Measurements from ENCODE around the gene IGF2. TPM values are rescaled to one million over a fixed set of nuclear protein-coding genes. Genes with fewer than 3 reads are reported as not detected.

Gene IGF2
- total RNA-seq, 1 experiment from 2014 or later, result 0.35 TPM

- DNase-seq (ENCODE audit: unreplicated experiment), result no peak
- CTCF ChIA-PET, result interaction anchor here (0.6 to 3.1 kb wide), 5 partner anchors 9 to 383 kb away, joined by 3 to 24 read pairs (median 3); no protein-coding TSS in a partner anchor
- BruUV-seq (replicated peaks), result no TSS peak
- no peaks in the 10 kb centered on the region for H3K4me1 Mint-ChIP-seq (ENCODE audit: insufficient read depth, unreplicated experiment)
- H3K27me3 Mint-ChIP-seq (ENCODE audit: insufficient read depth, unreplicated experiment), result no peaks in the 10 kb centered on the region
- no peaks in the 10 kb centered on the region for H3K9me3 Mint-ChIP-seq (ENCODE audit: unreplicated experiment)
- intact Hi-C loops (cut with micrococcal nuclease), result no loop called here
- H3K27ac Mint-ChIP-seq (ENCODE audit: low read depth, unreplicated experiment), result no peak overlapping the region
- no peaks in the 10 kb centered on the region for H3K36me3 Mint-ChIP-seq (ENCODE audit: insufficient read depth, unreplicated experiment)
- POLR2A ChIA-PET, result interaction anchor here (1.3 kb wide), 1 partner anchor 29 kb away, joined by 3 read pairs; no protein-coding TSS in a partner anchor
- no peak overlapping the region for H3K4me3 Mint-ChIP-seq (ENCODE audit: unreplicated experiment)
- no peak for TF ChIP-seq CTCF (IDR thresholded peaks at IDR 0.05; ENCODE audit: unreplicated experiment)
Measured at GRCh38 chr11:2164861-2165555, 25.8 kb upstream of the IGF2 start.

GRCh38 chr11:2164081-2164480, 24.9 kb upstream of the IGF2 start:
- H3K36me3 Mint-ChIP-seq (ENCODE audit: insufficient read depth, unreplicated experiment), result no peaks in the 10 kb centered on the region
- no peaks in the 10 kb centered on the region for H3K4me1 Mint-ChIP-seq (ENCODE audit: insufficient read depth, unreplicated experiment)
- H3K27ac Mint-ChIP-seq (ENCODE audit: low read depth, unreplicated experiment), result no peak overlapping the region
- CTCF ChIA-PET, result interaction anchor here (1.0 to 3.1 kb wide), 4 partner anchors 8 to 129 kb away, joined by 3 to 24 read pairs (median 6); no protein-coding TSS in a partner anchor
- no peak overlapping the region for H3K4me3 Mint-ChIP-seq (ENCODE audit: unreplicated experiment)
- intact Hi-C loops (cut with micrococcal nuclease), result no loop called here
- no TSS peak for BruUV-seq (replicated peaks)
- no peaks in the 10 kb centered on the region for H3K9me3 Mint-ChIP-seq (ENCODE audit: unreplicated experiment)
- H3K27me3 Mint-ChIP-seq (ENCODE audit: insufficient read depth, unreplicated experiment), result no peaks in the 10 kb centered on the region
- TF ChIP-seq CTCF (IDR thresholded peaks at IDR 0.05; ENCODE audit: unreplicated experiment), result no peak
- POLR2A ChIA-PET, result no interaction called here
- DNase-seq (ENCODE audit: unreplicated experiment), result no peak

- POLR2A ChIA-PET, result no interaction called here
Measured at GRCh38 chr11:2163428-2163978, 24.3 kb upstream of the IGF2 start.

More at GRCh38 chr11:2163428-2163978, 24.3 kb upstream of the IGF2 start:
- H3K4me1 Mint-ChIP-seq (ENCODE audit: insufficient read depth, unreplicated experiment), result no peaks in the 10 kb centered on the region
- no peaks in the 10 kb centered on the region for H3K36me3 Mint-ChIP-seq (ENCODE audit: insufficient read depth, unreplicated experiment)
- DNase-seq (ENCODE audit: unreplicated experiment), result no peak
- no peak overlapping the region for H3K4me3 Mint-ChIP-seq (ENCODE audit: unreplicated experiment)
- H3K27me3 Mint-ChIP-seq (ENCODE audit: insufficient read depth, unreplicated experiment), result no peaks in the 10 kb centered on the region
- TF ChIP-seq CTCF (IDR thresholded peaks at IDR 0.05; ENCODE audit: unreplicated experiment), result no peak
- H3K9me3 Mint-ChIP-seq (ENCODE audit: unreplicated experiment), result no peaks in the 10 kb centered on the region
- CTCF ChIA-PET, result interaction anchor here (0.7 to 3.1 kb wide), 4 partner anchors 12 to 128 kb away, joined by 3 to 24 read pairs (median 4); no protein-coding TSS in a partner anchor
- no TSS peak for BruUV-seq (replicated peaks)
- H3K27ac Mint-ChIP-seq (ENCODE audit: low read depth, unreplicated experiment), result no peak overlapping the region
- intact Hi-C loops (cut with micrococcal nuclease), result no loop called here

Measured in MCF 10A (cell line).